ENCODE results near the gene SLC24A1.

SLC24A1 gene

GRCh38 chr15:65621638-65622037, at the start of gene SLC24A1:
Gene SLC24A1 (plus strand): TSS chr15:65621938. CDS start chr15:65624081, 2,143 bp downstream.
- POLR2A ChIA-PET = interaction anchor here (0.8 to 2.1 kb wide), 2 partner anchors 11 to 105 kb away, joined by 7 to 11 read pairs; partner anchors contain the start of gene INTS14

More at GRCh38 chr15:65621638-65622037, at the start of gene SLC24A1:
- CTCF ChIA-PET = interaction anchor here (1.3 to 2.9 kb wide), 2 partner anchors 11 to 17 kb away, joined by 4 to 9 read pairs; partner anchors contain the start of gene INTS14
- Histone ChIP-seq H3K4me1 (ENCODE audit: control insufficient read depth, insufficient read depth, low read length) (no peaks in the 10 kb centered on the region), H3K9me3 (ENCODE audit: control insufficient read depth, insufficient read depth, low read depth, low read length) (no peaks in the 10 kb centered on the region), H3K4me3 (ENCODE audit: low read depth, low read length) (no peak within 1 kb of the TSS), H3K27ac (ENCODE audit: extremely low read depth, low read depth, low read length) (no peak within 1 kb of the TSS), H3K36me3 (ENCODE audit: control insufficient read depth in 2 of 2, insufficient read depth in 1 of 2, low read length in 2 of 2) (peaks cover 0 to 25% of the 10 kb centered on the region in 2 experiments; a peak in 1 of 3 replicates)
- TF ChIP-seq PRDM10 (tag by site-specific recombination; IDR thresholded peaks at IDR 0.05) = no peak
- TF ChIP-seq ZNF768 (tag by site-specific recombination; IDR thresholded peaks at IDR 0.05) = no peak
- TF ChIP-seq ZNF175 (tag by site-specific recombination; IDR thresholded peaks at IDR 0.05) = no peak
- TF ChIP-seq HOXC10 (CRISPR knock-in tag; IDR thresholded peaks at IDR 0.05) = no peak
- no peak for TF ChIP-seq TSHZ1 (tag by site-specific recombination; IDR thresholded peaks at IDR 0.05; ENCODE audit: borderline replicate concordance)
- TF ChIP-seq ZNF23 (tag by site-specific recombination; IDR thresholded peaks at IDR 0.05; ENCODE audit: borderline replicate concordance) = no peak
- no peak for TF ChIP-seq ZNF610 (tag by site-specific recombination; IDR thresholded peaks at IDR 0.05; ENCODE audit: borderline replicate concordance)
- no peak for TF ChIP-seq OSR2 (tag by site-specific recombination; IDR thresholded peaks at IDR 0.05)
- TF ChIP-seq MEIS1 (CRISPR knock-in tag; IDR thresholded peaks at IDR 0.05; ENCODE audit: borderline replicate concordance) = no peak
- no peak for TF ChIP-seq PATZ1 (tag by site-specific recombination; IDR thresholded peaks at IDR 0.05)
- TF ChIP-seq ZNF404 (tag by site-specific recombination; IDR thresholded peaks at IDR 0.05) = no peak
- TF ChIP-seq ZNF530 (tag by site-specific recombination; IDR thresholded peaks at IDR 0.05; ENCODE audit: low read depth) = no peak
- TF ChIP-seq WT1 (tag by site-specific recombination; IDR thresholded peaks at IDR 0.05) = no peak
- TF ChIP-seq ZNF658 (tag by site-specific recombination; IDR thresholded peaks at IDR 0.05) = no peak
- no peak for TF ChIP-seq ZNF560 (tag by site-specific recombination; IDR thresholded peaks at IDR 0.05; ENCODE audit: borderline replicate concordance)
- no peak for TF ChIP-seq ZBTB49 (tag by site-specific recombination; IDR thresholded peaks at IDR 0.05; ENCODE audit: low read depth)
- no peak for TF ChIP-seq ZNF211 (tag by site-specific recombination; IDR thresholded peaks at IDR 0.05; ENCODE audit: low read depth)
- TF ChIP-seq SP3 (tag by site-specific recombination; IDR thresholded peaks at IDR 0.05) = no peak
